Neural progenitor cell (in vitro differentiated cells): ENCODE results near the gene E2F3. TPM values are rescaled to one million over a fixed set of nuclear protein-coding genes. Genes with fewer than 3 reads are reported as not detected.

Source experiments
- DNase-seq: peaks from one replicate; pipeline ENCODE4 v3.0.0-alpha.2; 2016; ENCODE audit warnings: low spot score
- H2AFZ ChIP-seq: fragments of 200-600 bp; sonication (generic); replicated peaks from 2 replicates; pipeline ENCODE4 v1.6.1; 2016; ENCODE audit warnings: antibody characterized with exemption
- H3F3A ChIP-seq: fragments of 200-600 bp; sonication (generic); 2 replicates; pipeline ENCODE4 v1.6.1; 2016; ENCODE audit warnings: antibody characterized with exemption, low read depth
- H3K27ac ChIP-seq: fragments of 200-600 bp; sonication (generic); 2 replicates; pipeline ENCODE4 v1.5.1; 2016; ENCODE audit warnings: mild to moderate bottlenecking
- H3K27me3 ChIP-seq: fragments of 200-600 bp; sonication (generic); 2 replicates; pipeline ENCODE4 v1.6.1; 2016; ENCODE audit warnings: mild to moderate bottlenecking, moderate library complexity
- H3K36me3 ChIP-seq: fragments of 200-600 bp; sonication (generic); 2 replicates; pipeline ENCODE4 v1.5.1; 2016
- H3K4me1 ChIP-seq: fragments of 200-600 bp; sonication (generic); 2 replicates; pipeline ENCODE4 v1.6.1; 2016; ENCODE audit warnings: mixed run types
- H3K4me2 ChIP-seq: fragments of 200-600 bp; sonication (generic); 2 replicates; pipeline ENCODE4 v1.6.1; 2016
- H3K4me3 ChIP-seq: fragments of 200-600 bp; sonication (generic); 2 replicates; pipeline ENCODE4 v1.5.1; 2016
- H3K79me2 ChIP-seq: fragments of 200-600 bp; sonication (generic); 2 replicates; pipeline ENCODE4 v1.6.1; 2016; ENCODE audit warnings: low read depth
- H3K9ac ChIP-seq: fragments of 200-600 bp; sonication (generic); 2 replicates; pipeline ENCODE4 v1.6.1; 2016
- H3K9me3 ChIP-seq: fragments of 200-600 bp; sonication (generic); 2 replicates; pipeline ENCODE4 v1.5.1; 2016; ENCODE audit warnings: low read depth
- H4K20me1 ChIP-seq: fragments of 200-600 bp; sonication (generic); 2 replicates; pipeline ENCODE4 v1.6.1; 2016; ENCODE audit warnings: low read depth
- H3K27ac Mint-ChIP-seq: 3 replicates; pipeline ENCODE4 v1.8.0; 2021; ENCODE audit warnings: mixed read lengths
- H3K27me3 Mint-ChIP-seq: 2 replicates; pipeline ENCODE4 v1.8.0; 2022; ENCODE audit warnings: low read depth, mild to moderate bottlenecking, inconsistent platforms, moderate library complexity, mixed read lengths; ENCODE audit not compliant: insufficient read depth
- H3K36me3 Mint-ChIP-seq: 3 replicates; pipeline ENCODE4 v1.8.0; 2021; ENCODE audit warnings: mixed read lengths
- H3K4me1 Mint-ChIP-seq: 3 replicates; pipeline ENCODE4 v1.8.0; 2021; ENCODE audit warnings: mixed read lengths
- H3K4me3 Mint-ChIP-seq: 3 replicates; pipeline ENCODE4 v1.8.0; 2021; ENCODE audit warnings: mild to moderate bottlenecking, moderate library complexity, mixed read lengths
- H3K9me3 Mint-ChIP-seq: 3 replicates; pipeline ENCODE4 v1.8.0; 2020; ENCODE audit warnings: mixed read lengths
- CTCF ChIP-seq: fragments of 200-600 bp; sonication (generic); IDR thresholded peaks from 2 replicates; pipeline ENCODE4 v1.5.1; 2017; ENCODE audit warnings: antibody characterized with exemption, mild to moderate bottlenecking
- EZH2 ChIP-seq: fragments of 200-600 bp; sonication (generic); IDR thresholded peaks from 2 replicates; pipeline ENCODE4 v1.6.1; 2017; ENCODE audit warnings: antibody characterized with exemption, mild to moderate bottlenecking, moderate library complexity
- EZH2phosphoT487 ChIP-seq: fragments of 200-600 bp; sonication (generic); IDR thresholded peaks from 2 replicates; pipeline ENCODE4 v1.6.1; 2017; ENCODE audit warnings: antibody characterized with exemption
- total RNA-seq: library from RNA; depleted of rRNA; stranded (reverse); fragments of >200 nt; gene quantifications from 2 replicates; pipeline ENCODE4 v1.2.3, GENCODE V29; 2015; ENCODE audit warnings: low replicate concordance

Gene E2F3
- total RNA-seq, 1 donor from 2014 or later, result 35.7 TPM

- Histone ChIP-seq H3K9ac (no peak overlapping the region), H3K27ac (no peak overlapping the region), H3F3A (peaks cover 11% of the 10 kb centered on the region), H3K4me3 (no peak overlapping the region), H3K36me3 (no peaks in the 10 kb centered on the region), H3K4me1 (peaks cover 15% of the 10 kb centered on the region), H3K9me3 (no peaks in the 10 kb centered on the region), H3K4me2 (no peak overlapping the region), H2AFZ (no peak overlapping the region), H4K20me1 (peaks cover 100% of the 10 kb centered on the region), H3K79me2 (peaks cover 100% of the 10 kb centered on the region), H3K27me3 (no peaks in the 10 kb centered on the region)
- Mint-ChIP-seq H3K4me1 (peaks cover 14% of the 10 kb centered on the region), H3K27me3 (no peaks in the 10 kb centered on the region), H3K9me3 (no peaks in the 10 kb centered on the region), H3K4me3 (no peak overlapping the region), H3K27ac (no peak overlapping the region), H3K36me3 (peaks cover 45% of the 10 kb centered on the region)
- TF ChIP-seq EZH2phosphoT487 (no peak), CTCF (no peak), EZH2 (no peak)
- no peak for DNase-seq
Observed at GRCh38 chr6:20411544-20411943, 9.9 kb downstream of the E2F3 start.

GRCh38 chr6:20411953-20412681 is 10.4 kb downstream of the E2F3 start:
- H2AFZ ChIP-seq, result no peak overlapping the region
- TF ChIP-seq CTCF, result no peak
- TF ChIP-seq EZH2, result no peak
- no peak for TF ChIP-seq EZH2phosphoT487
- H3K4me3 Mint-ChIP-seq, result no peak overlapping the region
- H3K9me3 Mint-ChIP-seq, result no peaks in the 10 kb centered on the region
- no peak overlapping the region for H3K9ac ChIP-seq
- peaks cover 21% of the 10 kb centered on the region for H3K4me1 ChIP-seq
- peaks cover 20% of the 10 kb centered on the region for H3K4me1 Mint-ChIP-seq
- no peak overlapping the region for H3K4me3 ChIP-seq
- peaks cover 11% of the 10 kb centered on the region for H3F3A ChIP-seq
- H3K36me3 Mint-ChIP-seq, result peaks cover 41% of the 10 kb centered on the region
- H4K20me1 ChIP-seq, result peaks cover 100% of the 10 kb centered on the region
- no peak overlapping the region for H3K4me2 ChIP-seq
- H3K27me3 Mint-ChIP-seq, result no peaks in the 10 kb centered on the region
- no peak overlapping the region for H3K27ac ChIP-seq
- no peaks in the 10 kb centered on the region for H3K27me3 ChIP-seq
- H3K79me2 ChIP-seq, result peaks cover 100% of the 10 kb centered on the region
- no peaks in the 10 kb centered on the region for H3K36me3 ChIP-seq
- H3K27ac Mint-ChIP-seq, result no peak overlapping the region
- H3K9me3 ChIP-seq, result no peaks in the 10 kb centered on the region
- no peak for DNase-seq

- Histone ChIP-seq H3K27me3 (no peaks in the 10 kb centered on the region), H3K4me1 (peaks cover 27% of the 10 kb centered on the region), H3K9ac (no peak overlapping the region), H3K79me2 (peaks cover 100% of the 10 kb centered on the region), H3K4me3 (no peak overlapping the region), H3K36me3 (no peaks in the 10 kb centered on the region), H4K20me1 (peaks cover 100% of the 10 kb centered on the region), H2AFZ (no peak overlapping the region), H3K27ac (no peak overlapping the region), H3F3A (peaks cover 11% of the 10 kb centered on the region), H3K9me3 (no peaks in the 10 kb centered on the region), H3K4me2 (no peak overlapping the region)
- no peak for TF ChIP-seq EZH2phosphoT487
- TF ChIP-seq EZH2, result no peak
- no peak for TF ChIP-seq CTCF
- H3K9me3 Mint-ChIP-seq, result no peaks in the 10 kb centered on the region
- no peak overlapping the region for H3K4me3 Mint-ChIP-seq
- no peak overlapping the region for H3K27ac Mint-ChIP-seq
- no peak for DNase-seq
- peaks cover 38% of the 10 kb centered on the region for H3K36me3 Mint-ChIP-seq
- peaks cover 22% of the 10 kb centered on the region for H3K4me1 Mint-ChIP-seq
- no peaks in the 10 kb centered on the region for H3K27me3 Mint-ChIP-seq
Observed at GRCh38 chr6:20412682-20413073, 11.0 kb downstream of the E2F3 start.
